GM18505 (cell line): ENCODE results near the gene ARHGAP40.

Source experiments
- ATAC-seq: cut with Tn5 transposase; IDR thresholded peaks from one replicate; pipeline ENCODE4 v1.9.1; 2021; ENCODE audit not compliant: unreplicated experiment
- POLR2A ChIP-seq: IDR thresholded peaks from 4 replicates; pipeline ENCODE4 v1.6.1; 2011; ENCODE audit warnings: borderline replicate concordance; ENCODE audit not compliant: insufficient read depth, insufficient read length; ENCODE audit errors: extremely low read depth

Gene ARHGAP40

GRCh38 chr20:38667417-38667956 is 65.9 kb downstream of the ARHGAP40 start:
- ATAC-seq: no peak
- TF ChIP-seq POLR2A: no peak

GRCh38 chr20:38669688-38670087 is 68.1 kb downstream of the ARHGAP40 start:
- no peak for ATAC-seq
- no peak for TF ChIP-seq POLR2A

GRCh38 chr20:38670786-38671185 is 69.2 kb downstream of the ARHGAP40 start:
- no peak for ATAC-seq
- no peak for TF ChIP-seq POLR2A

- no peak for TF ChIP-seq POLR2A
- no peak for ATAC-seq
Measured at GRCh38 chr20:38671186-38671585, 69.6 kb downstream of the ARHGAP40 start.

GRCh38 chr20:38671701-38672292 is 70.2 kb downstream of the ARHGAP40 start:
- no peak for TF ChIP-seq POLR2A
- ATAC-seq: no peak

GRCh38 chr20:38672504-38672903 is 70.9 kb downstream of the ARHGAP40 start:
- no peak for TF ChIP-seq POLR2A
- ATAC-seq: no peak

- no peak for ATAC-seq
- TF ChIP-seq POLR2A: no peak
Measured at GRCh38 chr20:38673261-38673660, 71.7 kb downstream of the ARHGAP40 start.

GRCh38 chr20:38673725-38674091 is 72.1 kb downstream of the ARHGAP40 start:
- no peak for ATAC-seq
- no peak for TF ChIP-seq POLR2A

- ATAC-seq: peak; percentile 62
- no peak for TF ChIP-seq POLR2A
Measured at GRCh38 chr20:38674092-38674764, 72.6 kb downstream of the ARHGAP40 start.

GRCh38 chr20:38674765-38675133 is 73.1 kb downstream of the ARHGAP40 start:
- no peak for ATAC-seq
- no peak for TF ChIP-seq POLR2A

GRCh38 chr20:38676576-38676975 is 75.0 kb downstream of the ARHGAP40 start:
- no peak for TF ChIP-seq POLR2A
- ATAC-seq: no peak

- no peak for ATAC-seq
Measured at GRCh38 chr20:38680500-38681306, 79.1 kb downstream of the ARHGAP40 start.

GRCh38 chr20:38685271-38685670 is 83.7 kb downstream of the ARHGAP40 start:
- no peak for ATAC-seq
- TF ChIP-seq POLR2A: no peak

More at GRCh38 chr20:38680500-38681306, 79.1 kb downstream of the ARHGAP40 start:
- no peak for TF ChIP-seq POLR2A
